Uterus (tissue), 4 donors: ENCODE measurements around the gene CEP350. TPM values are rescaled to one million over a fixed set of nuclear protein-coding genes. Genes with fewer than 3 reads are reported as not detected.
A peak's percentile ranks its signal among the peaks of the same experiment; 100 is the strongest.

Source experiments
- DNase-seq, 2 donors: peaks; one replicate each; pipeline ENCODE4 v3.0.0-alpha.2; 2019 to 2020
- H3K27ac ChIP-seq, 2 donors: fragments of 200-600 bp; sonication (generic); 1 replicate in 1 of 2; 2 replicates in 1 of 2; pipeline ENCODE4 v1.5.1; 2016 to 2018
- H3K27me3 ChIP-seq, 2 donors: fragments of 200-600 bp; sonication (generic); one replicate each; pipeline ENCODE4 v1.5.1; 2018 to 2019; ENCODE audit warnings: control low read depth in 1 of 2
- H3K36me3 ChIP-seq, 2 donors: fragments of 200-600 bp; sonication (generic); one replicate each; pipeline ENCODE4 v1.5.1; 2019; ENCODE audit warnings: control low read depth in 1 of 2
- H3K4me1 ChIP-seq, 2 donors: fragments of 200-600 bp; sonication (generic); one replicate each; pipeline ENCODE4 v1.5.1; 2018 to 2019; ENCODE audit warnings: control low read depth in 1 of 2
- H3K4me3 ChIP-seq, 2 donors: fragments of 200-600 bp; sonication (generic); 1 replicate in 1 of 2; 2 replicates in 1 of 2; pipeline ENCODE4 v1.5.1; 2018 to 2019; ENCODE audit warnings: mild to moderate bottlenecking in 1 of 2
- H3K9me3 ChIP-seq, 2 donors: fragments of 200-600 bp; sonication (generic); one replicate each; pipeline ENCODE4 v1.5.1; 2019; ENCODE audit warnings: control low read depth in 1 of 2
- POLR2A ChIP-seq, 2 donors: fragments of 450-650 bp; IDR thresholded peaks; one replicate each; pipeline ENCODE4 v1.6.1; 2016; ENCODE audit warnings: antibody characterized with exemption in 2 of 2, mild to moderate bottlenecking in 1 of 2, moderate library complexity in 1 of 2
- intact Hi-C: fragments of 100-400 bp; cut with DNase I; formaldehyde crosslinking; loops from one replicate; pipeline ENCODE4 v1.15.1; 2023; ENCODE audit warnings: low total_unique reads
- total RNA-seq, 4 donors: library from RNA; depleted of rRNA in 3 of 4; stranded (reverse); fragments of >200 nt in 3 of 4; gene quantifications; one replicate each; pipeline versions ENCODE4 v1.1.0 to v1.2.4, GENCODE V29; 2014 to 2023
- TF ChIP-seq, protein P1 (sequence below), 4 experiments: fragments of 200-600 bp in 2 of 4; fragments of 450-650 bp in 2 of 4; sonication (generic) in 2 of 4; IDR thresholded peaks; one replicate each; pipeline ENCODE4 v1.5.1; 2016 to 2019; ENCODE audit warnings: antibody characterized with exemption in 4 of 4, mild to moderate bottlenecking in 2 of 4, moderate library complexity in 1 of 4
- donor health status: DM: yes; HTN: yes; CAD: no.

CEP350 gene
- total RNA-seq, 4 donors from 2014 or later: 28.5 to 97.3 (median 82.7) TPM

GRCh38 chr1:180026556-180026955 lies 71.9 kb downstream of the CEP350 start:
- H3K9me3 ChIP-seq: no peaks in the 10 kb centered on the region
- no peak for TF ChIP-seq POLR2A (IDR thresholded peaks at IDR 0.05)
- TF ChIP-seq, protein P1, sequence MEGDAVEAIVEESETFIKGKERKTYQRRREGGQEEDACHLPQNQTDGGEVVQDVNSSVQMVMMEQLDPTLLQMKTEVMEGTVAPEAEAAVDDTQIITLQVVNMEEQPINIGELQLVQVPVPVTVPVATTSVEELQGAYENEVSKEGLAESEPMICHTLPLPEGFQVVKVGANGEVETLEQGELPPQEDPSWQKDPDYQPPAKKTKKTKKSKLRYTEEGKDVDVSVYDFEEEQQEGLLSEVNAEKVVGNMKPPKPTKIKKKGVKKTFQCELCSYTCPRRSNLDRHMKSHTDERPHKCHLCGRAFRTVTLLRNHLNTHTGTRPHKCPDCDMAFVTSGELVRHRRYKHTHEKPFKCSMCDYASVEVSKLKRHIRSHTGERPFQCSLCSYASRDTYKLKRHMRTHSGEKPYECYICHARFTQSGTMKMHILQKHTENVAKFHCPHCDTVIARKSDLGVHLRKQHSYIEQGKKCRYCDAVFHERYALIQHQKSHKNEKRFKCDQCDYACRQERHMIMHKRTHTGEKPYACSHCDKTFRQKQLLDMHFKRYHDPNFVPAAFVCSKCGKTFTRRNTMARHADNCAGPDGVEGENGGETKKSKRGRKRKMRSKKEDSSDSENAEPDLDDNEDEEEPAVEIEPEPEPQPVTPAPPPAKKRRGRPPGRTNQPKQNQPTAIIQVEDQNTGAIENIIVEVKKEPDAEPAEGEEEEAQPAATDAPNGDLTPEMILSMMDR (IDR thresholded peaks at IDR 0.05): no peak
- H3K4me3 ChIP-seq: no peak overlapping the region
- H3K36me3 ChIP-seq: no peaks in the 10 kb centered on the region
- H3K27me3 ChIP-seq: no peaks in the 10 kb centered on the region
- no peaks in the 10 kb centered on the region for H3K4me1 ChIP-seq
- no peak for DNase-seq
- H3K27ac ChIP-seq: no peak overlapping the region
- intact Hi-C loops: no loop called here

DNA sequence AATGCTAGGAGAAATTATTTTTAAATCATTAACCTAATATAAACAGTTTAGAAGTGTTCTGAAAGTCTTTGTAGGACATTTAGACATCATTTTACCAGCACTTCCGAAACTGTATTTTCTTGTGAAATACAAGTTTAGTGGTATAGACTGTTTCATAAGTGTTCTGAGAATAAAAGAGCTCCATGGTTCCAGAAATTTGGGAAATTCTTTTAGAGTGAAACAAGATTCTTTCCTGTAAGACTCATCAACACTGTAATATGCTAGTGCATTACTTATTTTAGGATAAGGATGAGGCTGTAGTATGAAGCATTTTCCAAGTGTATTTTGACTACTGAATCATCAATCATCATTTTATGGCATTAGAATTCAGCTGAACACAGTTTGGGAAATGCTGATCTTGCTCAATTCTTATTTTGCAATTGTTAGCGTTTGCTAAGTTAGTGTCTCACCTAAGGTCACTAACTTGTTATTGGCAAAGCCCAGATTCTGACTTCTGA lies 73.4 kb downstream of the CEP350 start:
- TF ChIP-seq, protein P1 (IDR thresholded peaks at IDR 0.05): no peak
- TF ChIP-seq POLR2A (IDR thresholded peaks at IDR 0.05): no peak
- Histone ChIP-seq H3K27ac (no peak overlapping the region), H3K36me3 (no peaks in the 10 kb centered on the region)

GRCh38 chr1:180028864-180029263 lies 74.3 kb downstream of the CEP350 start:
- Histone ChIP-seq H3K4me3 (no peak overlapping the region), H3K9me3 (no peaks in the 10 kb centered on the region), H3K4me1 (no peaks in the 10 kb centered on the region), H3K27ac (no peak overlapping the region), H3K36me3 (no peaks in the 10 kb centered on the region), H3K27me3 (no peaks in the 10 kb centered on the region)
- TF ChIP-seq, protein P1 (IDR thresholded peaks at IDR 0.05): peak in 1 of 4 experiments; percentile 9
- TF ChIP-seq POLR2A (IDR thresholded peaks at IDR 0.05): no peak
- intact Hi-C loops: no loop called here
- DNase-seq: no peak

More for the DNA sequence above, 73.4 kb downstream of the CEP350 start:
- Histone ChIP-seq H3K9me3 (no peaks in the 10 kb centered on the region), H3K4me1 (no peaks in the 10 kb centered on the region), H3K4me3 (no peak overlapping the region), H3K27me3 (no peaks in the 10 kb centered on the region)
- no peak for DNase-seq
- intact Hi-C loops: no loop called here

DNA sequence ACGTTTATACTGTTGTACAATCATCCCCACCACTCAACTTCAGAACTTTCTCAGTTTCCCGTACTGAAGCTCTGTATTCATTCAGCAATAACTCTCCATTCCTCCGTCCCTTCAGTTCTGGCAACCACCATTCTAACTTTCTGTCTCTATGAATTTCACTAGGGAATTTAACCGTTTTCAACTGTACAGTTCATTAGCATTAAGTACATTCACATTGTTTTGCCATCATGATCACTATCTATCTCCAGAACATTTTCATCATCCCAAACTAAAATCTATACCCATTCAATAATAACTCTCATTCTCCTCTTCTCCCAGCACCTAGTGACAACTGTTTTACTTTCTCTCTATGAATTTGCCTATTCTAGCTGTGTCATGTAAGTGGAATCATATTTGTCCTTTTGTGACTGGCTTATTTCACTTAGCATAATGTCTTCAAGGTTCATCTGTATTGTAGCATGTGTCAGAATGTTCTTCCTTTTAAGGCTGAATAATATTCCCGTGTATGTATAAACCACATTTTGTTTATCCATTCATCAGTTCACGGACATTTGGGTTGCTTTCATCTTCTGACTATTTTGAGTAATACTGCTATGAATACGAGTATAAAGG lies 75.0 kb downstream of the CEP350 start:
- no peak overlapping the region for H3K27ac ChIP-seq
- no peaks in the 10 kb centered on the region for H3K4me1 ChIP-seq
- no peak for TF ChIP-seq POLR2A (IDR thresholded peaks at IDR 0.05)
- TF ChIP-seq, protein P1 (IDR thresholded peaks at IDR 0.05): no peak
- no peak overlapping the region for H3K4me3 ChIP-seq
- intact Hi-C loops: no loop called here
- H3K36me3 ChIP-seq: no peaks in the 10 kb centered on the region
- no peaks in the 10 kb centered on the region for H3K9me3 ChIP-seq
- no peak for DNase-seq
- H3K27me3 ChIP-seq: no peaks in the 10 kb centered on the region

DNA sequence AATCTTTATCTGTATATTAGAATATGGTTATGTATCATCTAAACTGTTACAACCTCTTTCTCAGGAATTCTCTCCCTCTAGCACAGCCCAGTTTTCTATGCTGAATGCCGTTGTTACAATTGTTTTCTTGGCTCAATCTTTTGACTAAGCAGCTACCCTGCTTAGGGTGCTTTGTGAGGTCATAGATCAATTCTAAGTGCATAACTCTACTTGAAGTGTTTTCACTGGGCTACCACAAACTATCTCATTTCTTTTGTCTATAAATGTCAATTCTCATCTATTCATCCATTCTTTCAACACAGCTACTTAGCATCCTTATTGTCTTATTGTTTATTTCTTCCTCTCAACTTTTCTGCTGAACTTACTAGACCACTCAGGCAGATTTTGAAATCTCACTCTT lies 77.1 kb downstream of the CEP350 start:
- no peak for DNase-seq
- H3K27me3 ChIP-seq: no peaks in the 10 kb centered on the region
- H3K4me1 ChIP-seq: no peaks in the 10 kb centered on the region
- H3K36me3 ChIP-seq: no peaks in the 10 kb centered on the region
- H3K27ac ChIP-seq: no peak overlapping the region
- no peaks in the 10 kb centered on the region for H3K9me3 ChIP-seq
- intact Hi-C loops: no loop called here
- H3K4me3 ChIP-seq: no peak overlapping the region
- TF ChIP-seq, protein P1 (IDR thresholded peaks at IDR 0.05): no peak
- TF ChIP-seq POLR2A (IDR thresholded peaks at IDR 0.05): no peak
